SKM-1 treated with dmso at 0.1 percent for 144 hours (cell line): Measurements from ENCODE around the gene STAP2.
"Not testable (repeated sequence)": the region's sequence is repeated elsewhere in the genome, so short reads cannot be mapped to it uniquely, and the experiment has no call there.

ENCODE experiments used
- DNase-seq: peaks from one replicate; lab custom pipeline; 2025; ENCODE audit not compliant: unreplicated experiment; lab: John Stamatoyannopoulos, UW

STAP2 gene

DNA sequence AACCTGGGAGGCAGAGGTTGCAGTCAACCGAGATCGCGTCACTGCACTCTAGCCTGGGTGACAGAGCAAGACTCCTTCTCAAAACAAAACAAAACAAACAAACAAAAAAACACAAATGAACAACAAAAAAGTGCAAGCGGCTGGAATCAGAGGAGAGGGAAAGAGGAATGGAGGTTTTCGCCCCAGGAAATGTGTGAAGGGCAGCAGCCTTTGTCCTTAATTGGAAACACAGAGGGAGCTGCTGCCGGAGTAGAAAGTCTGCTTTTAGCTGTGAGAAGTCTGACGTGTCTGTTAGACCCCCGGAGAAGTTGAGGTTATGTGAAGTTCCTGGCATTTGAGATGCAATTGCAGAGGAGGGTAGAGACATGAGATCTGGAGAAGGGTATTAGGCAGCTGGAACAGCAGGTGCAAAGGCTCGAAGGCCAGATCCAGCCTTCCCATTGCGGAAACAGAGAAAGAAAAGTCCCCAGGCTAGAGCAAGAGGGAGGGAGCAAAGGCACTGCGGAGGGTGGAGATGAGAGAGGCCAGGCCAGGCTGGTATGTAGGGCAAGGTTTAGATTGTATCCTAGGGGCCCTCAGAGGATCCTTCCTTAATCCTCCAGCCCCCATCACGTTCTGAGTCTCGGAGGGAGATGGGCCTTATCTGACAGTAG, 36.9 kb downstream of the STAP2 start:
- no peak for DNase-seq

- no peak for DNase-seq
Observed at GRCh38 chr19:4300589-4300988, 38.0 kb downstream of the STAP2 start.

- DNase-seq: no peak
Observed at GRCh38 chr19:4298810-4299550, 39.6 kb downstream of the STAP2 start.

DNA sequence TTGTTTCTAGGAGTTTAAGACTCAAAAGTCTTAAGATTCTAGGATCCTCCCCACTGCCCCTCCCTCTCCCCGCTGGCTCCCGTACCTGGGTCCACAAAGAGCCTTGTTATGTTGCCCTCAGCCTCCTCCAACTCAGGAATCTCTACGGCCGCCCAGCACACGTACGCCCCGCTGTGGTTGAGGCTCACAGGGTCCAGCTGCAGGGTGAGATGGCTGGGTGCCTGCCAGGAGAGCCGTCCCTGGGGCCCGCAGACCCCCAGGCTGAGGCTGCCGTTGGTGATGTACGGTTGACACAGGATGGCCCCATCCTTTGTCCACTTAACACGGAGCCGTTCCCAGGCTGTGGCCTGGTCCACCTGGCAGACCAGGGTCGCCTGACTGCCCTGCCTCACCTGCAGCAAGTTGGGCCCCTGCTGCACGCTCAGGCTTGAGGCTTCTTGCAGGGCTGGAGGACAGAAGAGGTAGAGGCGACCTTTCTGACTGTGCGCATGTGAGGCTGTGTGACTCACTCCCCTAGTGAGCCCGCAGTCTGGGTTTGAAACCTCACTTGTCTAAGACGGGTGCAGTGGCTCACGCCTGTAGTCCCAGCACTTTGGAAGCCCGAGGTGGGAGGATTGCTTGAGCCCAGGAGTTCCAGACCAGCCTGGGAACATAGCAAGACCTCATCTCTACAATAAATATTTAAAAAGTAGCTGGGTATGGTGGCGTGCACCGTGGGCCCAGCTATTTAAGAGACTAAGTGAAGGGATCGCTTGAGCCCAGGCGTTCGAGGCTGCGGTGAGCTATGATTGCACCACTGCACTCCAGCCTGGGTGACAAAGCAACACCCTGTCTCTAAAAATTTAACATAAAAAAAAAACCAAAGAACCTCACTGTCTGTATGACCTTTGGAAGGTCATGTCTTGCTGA, 40.5 kb downstream of the STAP2 start:
- DNase-seq: no peak

DNA sequence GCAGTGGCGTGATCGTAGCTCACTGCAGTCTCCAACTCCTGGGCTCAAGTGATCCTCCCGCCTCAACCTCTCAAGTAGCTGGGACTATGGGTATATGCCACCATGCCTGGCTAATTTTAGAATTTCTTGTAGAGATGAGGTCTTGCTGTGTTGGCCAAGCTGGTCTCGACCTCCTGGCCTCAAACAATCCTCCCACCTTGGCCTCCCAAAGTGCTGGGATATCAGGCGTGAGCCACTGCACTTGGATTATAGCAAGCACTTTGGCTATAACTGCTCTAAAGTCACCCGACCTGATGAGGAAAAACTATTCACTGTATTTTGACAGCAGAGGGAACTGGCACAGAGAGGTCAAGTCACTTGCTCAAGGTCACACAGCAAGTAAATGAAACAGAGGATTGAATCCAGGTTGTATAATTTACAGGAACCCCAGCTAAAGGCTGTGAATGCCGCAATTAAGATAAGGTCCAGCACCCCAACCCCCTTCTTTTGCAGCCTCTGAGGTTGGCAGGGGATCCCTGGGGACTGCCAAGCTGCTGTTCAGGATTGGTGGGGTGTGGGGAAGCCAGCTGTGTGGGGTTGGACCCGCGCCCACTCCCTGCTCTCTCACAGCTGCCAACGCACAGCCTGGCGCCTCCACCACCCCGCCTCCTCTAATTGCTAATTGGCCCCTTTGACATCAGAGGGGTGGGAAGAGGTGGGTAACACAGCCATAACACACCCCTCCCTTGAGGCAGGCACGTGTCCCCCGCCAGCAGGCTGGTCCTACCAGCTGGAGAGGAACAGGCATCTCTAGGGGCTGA, 42.5 kb downstream of the STAP2 start:
- DNase-seq: no peak

- no peak for DNase-seq
Observed at GRCh38 chr19:4294389-4294788, 44.2 kb downstream of the STAP2 start.

DNA sequence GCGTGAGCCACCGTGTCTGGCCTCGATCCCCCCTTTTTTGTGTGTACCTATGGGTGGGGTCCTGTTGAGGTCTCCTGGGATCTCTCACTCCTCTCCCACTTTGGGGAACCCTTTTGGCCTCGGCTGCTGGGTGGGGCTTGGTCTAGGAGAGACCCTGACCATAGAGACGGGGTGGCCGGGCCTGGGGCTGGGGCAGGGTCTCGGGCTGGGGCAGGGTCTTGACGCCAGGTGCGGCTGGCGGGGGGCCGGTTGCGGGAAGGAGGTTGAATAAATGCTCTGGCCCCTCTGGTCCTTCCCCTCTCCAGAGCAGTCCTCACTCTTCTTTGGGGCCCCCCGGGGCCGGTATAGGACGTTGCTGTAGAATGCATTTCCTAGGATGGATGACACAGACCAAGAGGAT, 46.1 kb downstream of the STAP2 start:
- no peak for DNase-seq

DNA sequence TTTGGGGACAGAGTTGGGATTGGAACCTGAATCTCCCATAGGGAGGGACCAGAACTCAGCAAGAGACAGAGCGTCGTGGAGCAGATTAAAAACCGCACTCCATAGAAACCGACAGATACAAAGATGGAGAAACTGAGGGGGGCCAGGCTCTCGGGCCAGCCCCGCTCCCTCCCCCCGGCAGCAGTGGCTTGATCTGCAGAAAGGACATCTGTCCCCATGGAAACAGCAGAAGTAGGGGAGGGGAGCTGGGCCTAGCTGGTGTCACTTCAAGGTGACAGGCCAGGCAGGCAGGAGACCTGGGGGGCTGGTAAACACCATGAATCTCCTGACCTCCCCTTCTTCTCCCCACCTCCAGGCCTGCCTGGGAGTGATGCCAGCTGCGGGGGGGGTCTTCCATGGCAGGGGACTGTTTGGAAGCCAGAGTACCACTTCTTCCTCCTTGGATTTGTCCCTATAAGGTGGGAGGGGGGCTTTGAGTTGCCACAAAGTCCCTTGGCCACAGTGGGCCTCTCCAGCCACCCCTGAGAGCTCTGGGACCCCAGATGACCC, 47.4 kb downstream of the STAP2 start:
- DNase-seq: no peak

DNA sequence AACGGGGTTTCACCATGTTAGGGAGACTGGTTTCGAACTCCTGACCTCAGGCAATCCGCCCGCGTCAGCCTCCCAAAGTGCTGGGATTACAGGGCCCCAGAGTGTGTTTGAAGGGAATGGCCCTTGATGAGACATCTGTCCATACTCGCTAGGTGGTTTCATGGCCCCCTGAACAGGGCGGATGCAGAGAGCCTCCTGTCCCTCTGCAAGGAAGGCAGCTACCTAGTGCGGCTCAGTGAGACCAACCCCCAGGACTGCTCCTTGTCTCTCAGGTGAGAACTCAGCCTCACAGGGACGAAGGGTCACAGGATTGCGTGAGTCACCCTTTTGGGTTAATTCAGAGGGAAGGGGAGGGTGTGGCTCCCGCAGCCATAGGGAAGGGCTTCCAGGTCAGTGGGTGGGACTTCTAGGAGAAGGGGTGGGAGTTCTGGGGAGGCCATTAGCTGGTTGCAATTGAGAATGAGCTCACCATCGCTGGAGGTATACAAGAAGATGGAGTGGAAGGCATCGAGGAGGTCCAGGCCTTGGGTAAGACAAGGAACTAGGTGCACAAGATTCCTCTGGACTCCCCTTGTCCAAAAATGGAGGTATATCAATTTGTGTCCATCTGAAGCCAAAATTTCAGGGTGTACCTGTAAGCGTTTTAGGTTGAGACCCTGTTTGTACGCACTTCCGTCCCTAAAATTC, 50.4 kb downstream of the STAP2 start:
- no peak for DNase-seq

DNA sequence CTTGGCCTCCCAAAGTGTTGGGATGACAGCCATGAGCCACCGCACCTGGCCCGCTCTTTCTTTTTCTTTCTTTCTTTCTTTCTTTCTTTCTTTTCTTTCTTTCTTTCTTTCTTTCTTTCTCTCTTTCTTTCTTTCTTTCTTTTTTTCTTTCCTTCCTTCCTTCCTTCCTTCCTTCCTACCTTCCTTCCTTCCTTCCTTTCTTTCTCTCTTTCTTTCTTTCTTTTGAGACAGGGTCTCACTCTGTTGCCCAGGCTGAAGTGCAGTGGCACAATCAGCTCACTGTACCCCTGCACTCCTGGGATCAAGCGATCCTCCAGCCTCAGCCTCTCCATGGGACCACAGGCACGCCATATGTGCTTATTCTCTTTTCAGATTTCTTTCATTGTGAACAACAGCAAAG, 52.5 kb downstream of the STAP2 start:
- DNase-seq: not testable (repeated sequence)

GRCh38 chr19:4284974-4285373, 53.7 kb downstream of the STAP2 start:
- no peak for DNase-seq

DNA sequence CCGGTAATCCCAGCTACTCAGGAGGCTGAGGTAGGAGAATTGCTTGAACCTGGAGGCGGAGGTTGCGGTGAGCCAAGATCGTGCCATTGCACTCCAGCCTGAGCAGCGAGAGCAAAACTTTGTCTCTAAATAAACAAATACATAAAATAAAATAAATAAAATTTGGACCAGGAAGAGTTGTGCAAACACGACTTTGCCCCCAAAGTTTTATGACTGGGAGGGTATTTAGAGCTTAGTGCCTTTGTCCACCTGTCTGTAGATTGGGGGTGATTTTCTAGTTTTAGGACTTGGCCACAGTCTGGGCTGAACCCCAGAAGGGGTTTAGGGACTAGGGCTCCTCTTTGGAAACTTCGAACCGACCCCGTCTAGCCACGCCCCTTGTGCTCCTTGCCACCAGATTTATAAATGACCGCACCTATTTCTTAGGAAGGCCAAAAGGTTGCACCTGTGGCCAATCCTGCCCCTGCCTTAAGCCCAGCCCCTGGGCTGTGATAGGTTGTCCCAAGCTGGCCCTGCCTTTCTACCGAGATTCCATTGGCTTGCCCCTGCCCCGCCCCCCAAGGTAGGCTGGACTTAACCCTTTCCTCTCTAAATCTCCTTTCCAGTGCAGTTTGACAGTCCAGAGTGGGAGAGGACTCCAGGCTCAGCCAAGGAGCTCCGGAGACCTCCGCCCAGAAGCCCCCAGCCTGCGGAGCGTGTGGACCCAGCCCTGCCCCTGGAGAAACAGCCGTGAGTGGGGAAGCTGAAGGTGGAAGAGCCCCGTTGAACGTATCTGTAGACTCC, 54.3 kb downstream of the STAP2 start:
- no peak for DNase-seq

GRCh38 chr19:4279530-4280422, 58.9 kb downstream of the STAP2 start:
- no peak for DNase-seq

DNA sequence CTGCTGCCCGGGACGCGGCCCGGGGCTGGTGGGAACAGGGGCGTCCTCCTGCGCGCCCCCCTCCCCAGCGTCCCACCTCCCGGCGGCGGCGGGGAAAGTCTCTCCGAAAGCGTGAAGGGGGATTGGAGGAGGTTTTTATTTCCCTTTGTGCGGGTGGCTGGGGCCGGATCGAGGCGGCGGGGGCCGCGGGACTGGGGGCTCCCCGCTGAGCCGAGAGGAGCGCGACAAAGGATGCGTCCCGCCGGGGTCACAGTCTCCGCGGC, 59.4 kb downstream of the STAP2 start:
- no peak for DNase-seq

GRCh38 chr19:4278419-4279266, 60.0 kb downstream of the STAP2 start, which contains the start of gene SHD:
SHD (plus strand) TSS chr19:4279266; CDS start chr19:4280064, 798 bp downstream.
- no peak for DNase-seq

DNA sequence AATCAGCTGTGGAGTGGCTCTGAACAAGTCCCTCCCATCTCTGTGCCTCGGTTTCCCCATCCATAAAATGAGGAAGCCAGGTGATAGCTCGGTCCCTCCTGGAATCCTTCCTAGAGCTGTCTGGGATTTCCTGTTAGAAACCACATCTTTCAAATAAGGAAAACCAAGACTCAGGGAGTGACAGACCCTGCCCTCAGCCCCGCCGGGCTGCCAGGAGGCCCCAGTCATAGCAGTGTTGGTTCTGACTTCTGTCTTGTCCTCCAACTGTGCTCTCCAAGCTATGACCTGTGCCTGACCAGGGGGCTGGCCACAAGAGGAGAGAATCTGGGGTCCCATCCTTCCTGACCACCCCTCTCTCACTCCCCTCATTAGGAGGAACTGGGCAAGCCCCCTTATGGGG, 60.6 kb downstream of the STAP2 start:
- no peak for DNase-seq

GRCh38 chr19:4277191-4277696, 61.4 kb downstream of the STAP2 start:
- DNase-seq: no peak
